SK-N-SH treated with all-trans-retinoic acid at 6 μM for 48 hours (cell line): ENCODE measurements around the gene ARPC1A.

Experiments
- CREB5 ChIP-seq: fragments of 250-450 bp; sonication (Bioruptor Pico); IDR thresholded peaks from 2 replicates; pipeline ENCODE4 v1.5.1; 2020; ENCODE audit warnings: low read depth, mild to moderate bottlenecking, moderate library complexity
- CSDC2 ChIP-seq: fragments of 250-450 bp; sonication (Bioruptor Pico); IDR thresholded peaks from 2 replicates; pipeline ENCODE4 v1.5.0; 2020; ENCODE audit warnings: mild to moderate bottlenecking, moderate library complexity
- CSRNP3 ChIP-seq: fragments of 250-450 bp; sonication (Bioruptor Pico); IDR thresholded peaks from 2 replicates; pipeline ENCODE4 v1.5.1; 2021; ENCODE audit warnings: mild to moderate bottlenecking, moderate library complexity
- PATZ1 ChIP-seq: fragments of 250-450 bp; sonication (Bioruptor Pico); IDR thresholded peaks from 2 replicates; pipeline ENCODE4 v1.8.0; 2020; ENCODE audit warnings: mild to moderate bottlenecking, moderate library complexity, borderline replicate concordance
- PPARA ChIP-seq: fragments of 250-450 bp; sonication (Bioruptor Pico); IDR thresholded peaks from 2 replicates; pipeline ENCODE4 v1.5.0; 2020; ENCODE audit warnings: mild to moderate bottlenecking, borderline replicate concordance
- TOX ChIP-seq: fragments of 250-450 bp; sonication (Bioruptor Pico); IDR thresholded peaks from 2 replicates; pipeline ENCODE4 v1.8.0; 2021; ENCODE audit warnings: mild to moderate bottlenecking, moderate library complexity, borderline replicate concordance

GRCh38 chr7:99313204-99313573 is 12.5 kb upstream of the ARPC1A start:
- TF ChIP-seq PATZ1 (CRISPR knock-in tag) (no peak), CREB5 (no peak), CSDC2 (no peak), TOX (CRISPR knock-in tag) (no peak), CSRNP3 (no peak), PPARA (CRISPR knock-in tag) (no peak)
